GM13977 (cell line): ENCODE data around the gene GABRB1.

Experiments
- DNase-seq: peaks from one replicate; pipeline ENCODE4 v3.0.0; 2012; ENCODE audit warnings: low spot score
- CTCF ChIP-seq: IDR thresholded peaks from 2 replicates; pipeline ENCODE4 v1.5.1; 2012; ENCODE audit warnings: mild to moderate bottlenecking, control low read depth; ENCODE audit not compliant: insufficient read depth; ENCODE audit errors: extremely low read depth, missing control alignments
- in situ Hi-C: fragments of 300-500 bp; cut with MboI; formaldehyde crosslinking; loops from one replicate; pipeline ENCODE4 v1.12.0; 2022; ENCODE audit warnings: low sequenced_read_pairs, low pct_unique_long_range_greater_than_20kb, mixed read lengths, inconsistent platforms; ENCODE audit not compliant: unreplicated experiment

Gene GABRB1

GRCh38 chr4:47101453-47101852, 70.1 kb downstream of the GABRB1 start:
- DNase-seq, result no peak
- in situ Hi-C loops, result loop anchor here (25.0 kb wide), 1 partner anchor 286 kb away; no protein-coding TSS in a partner anchor
- no peak for TF ChIP-seq CTCF

DNA sequence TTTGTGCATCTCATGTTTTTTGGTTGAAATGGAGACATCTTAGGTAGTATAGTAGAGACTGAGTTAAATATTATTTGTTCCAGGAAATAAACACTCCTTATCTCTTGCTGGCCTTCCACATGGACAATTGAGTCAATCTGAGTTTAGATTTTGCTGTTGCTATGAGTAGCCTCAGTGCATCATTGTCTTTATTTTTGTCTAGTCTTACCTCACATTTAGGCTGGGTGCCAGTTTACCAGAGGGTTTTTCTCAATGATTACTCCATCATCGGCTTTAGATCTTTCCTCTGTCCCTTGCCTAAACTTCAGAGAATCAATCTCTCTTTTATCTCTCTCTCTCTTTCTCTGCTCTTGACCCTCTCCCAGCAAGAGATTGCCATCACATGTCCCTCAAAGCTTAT, 73.6 kb downstream of the GABRB1 start:
- in situ Hi-C loops, result loop anchor here (25.0 kb wide), 1 partner anchor 282 kb away; no protein-coding TSS in a partner anchor
- DNase-seq, result no peak
- no peak for TF ChIP-seq CTCF

- in situ Hi-C loops, result loop anchor here (25.0 kb wide), 1 partner anchor 281 kb away; no protein-coding TSS in a partner anchor
- DNase-seq, result no peak
- no peak for TF ChIP-seq CTCF
These were observed 75.2 kb downstream of the GABRB1 start for GRCh38 chr4:47106561-47106960.

DNA sequence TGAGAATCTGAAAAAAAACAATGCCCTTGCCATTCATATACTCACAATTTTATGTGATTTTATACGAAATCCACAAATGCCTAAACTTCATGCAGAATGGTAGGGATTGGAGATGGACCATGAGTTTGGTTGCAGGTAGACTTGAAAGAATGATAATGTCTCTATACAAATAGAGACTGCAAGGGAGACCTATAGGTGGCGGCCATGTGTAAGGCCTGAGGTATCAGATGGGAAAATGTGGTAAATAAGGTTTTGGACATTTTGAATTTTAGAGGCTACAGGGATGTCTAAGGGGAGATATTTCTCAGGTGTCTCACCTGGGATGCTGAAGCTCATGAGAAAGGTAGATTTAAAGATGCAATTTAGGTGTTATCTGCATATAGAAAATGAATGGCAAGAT, 78.0 kb downstream of the GABRB1 start:
- in situ Hi-C loops, result loop anchor here (25.0 kb wide), 1 partner anchor 278 kb away; no protein-coding TSS in a partner anchor
- TF ChIP-seq CTCF, result no peak
- DNase-seq, result no peak

DNA sequence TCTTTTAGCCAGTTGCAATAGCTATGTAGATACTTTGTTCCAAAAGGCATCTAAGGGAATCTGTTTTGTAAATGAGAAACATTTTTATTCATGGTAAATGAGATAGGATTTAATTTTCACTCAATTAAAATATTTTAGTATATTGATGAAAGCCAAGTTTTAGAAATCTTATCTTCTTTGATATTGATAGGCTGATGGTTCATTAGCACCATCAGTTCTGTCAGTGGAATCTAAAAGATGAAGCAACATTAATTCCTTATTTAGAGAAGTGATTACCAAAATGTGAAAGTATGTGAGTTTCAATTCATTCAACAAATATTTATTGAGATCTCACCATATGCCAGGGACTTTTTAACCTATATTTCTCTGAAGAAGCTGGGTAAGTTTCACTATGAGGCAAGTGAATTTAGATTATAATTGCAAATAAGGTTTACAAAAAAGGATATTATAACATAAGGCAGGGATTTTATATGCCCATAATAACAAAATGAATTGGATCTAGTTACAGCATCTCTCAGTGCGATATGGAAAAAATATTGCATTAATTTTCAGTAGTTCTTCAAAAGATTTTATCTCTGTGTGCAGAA, 79.3 kb downstream of the GABRB1 start:
- TF ChIP-seq CTCF, result no peak
- no peak for DNase-seq
- in situ Hi-C loops, result loop anchor here (25.0 kb wide), 1 partner anchor 277 kb away; no protein-coding TSS in a partner anchor

DNA sequence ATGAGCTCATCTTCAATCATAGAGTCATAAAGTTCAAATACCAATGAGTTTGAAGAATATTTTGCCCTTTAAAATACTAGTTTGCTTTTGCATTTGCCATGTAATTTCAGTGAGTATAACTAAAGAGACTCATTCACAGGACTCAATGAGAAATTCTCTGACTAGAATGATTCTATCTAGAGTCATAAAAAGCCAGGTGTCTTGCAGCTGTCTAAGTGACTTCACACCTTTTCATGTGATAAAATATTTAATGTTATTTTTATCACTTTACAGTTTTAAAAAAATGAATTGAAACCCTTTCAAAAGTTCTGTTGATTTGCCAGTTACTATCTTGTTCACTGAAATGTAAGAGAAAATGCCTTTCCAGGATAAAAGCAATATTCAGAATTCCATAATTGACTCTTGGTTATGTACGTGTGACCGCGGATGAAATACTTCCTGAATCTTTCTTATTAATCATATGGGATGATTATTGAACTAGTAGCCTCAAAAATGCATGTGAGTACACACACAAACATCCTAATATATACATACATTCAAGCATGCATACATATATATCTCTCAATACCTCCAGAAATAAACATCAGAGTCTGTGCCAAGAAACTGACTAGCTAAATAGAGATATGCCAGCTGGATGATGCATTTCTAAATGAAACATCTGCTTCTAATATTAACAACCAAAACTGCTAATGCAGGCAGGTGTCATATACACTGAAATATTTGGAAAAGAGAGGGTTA, 87.0 kb downstream of the GABRB1 start:
- in situ Hi-C loops, result loop anchor here (25.0 kb wide), 1 partner anchor 269 kb away; no protein-coding TSS in a partner anchor
- no peak for DNase-seq
- TF ChIP-seq CTCF, result no peak
